ENCODE results near the gene CLIP1.

DNA sequence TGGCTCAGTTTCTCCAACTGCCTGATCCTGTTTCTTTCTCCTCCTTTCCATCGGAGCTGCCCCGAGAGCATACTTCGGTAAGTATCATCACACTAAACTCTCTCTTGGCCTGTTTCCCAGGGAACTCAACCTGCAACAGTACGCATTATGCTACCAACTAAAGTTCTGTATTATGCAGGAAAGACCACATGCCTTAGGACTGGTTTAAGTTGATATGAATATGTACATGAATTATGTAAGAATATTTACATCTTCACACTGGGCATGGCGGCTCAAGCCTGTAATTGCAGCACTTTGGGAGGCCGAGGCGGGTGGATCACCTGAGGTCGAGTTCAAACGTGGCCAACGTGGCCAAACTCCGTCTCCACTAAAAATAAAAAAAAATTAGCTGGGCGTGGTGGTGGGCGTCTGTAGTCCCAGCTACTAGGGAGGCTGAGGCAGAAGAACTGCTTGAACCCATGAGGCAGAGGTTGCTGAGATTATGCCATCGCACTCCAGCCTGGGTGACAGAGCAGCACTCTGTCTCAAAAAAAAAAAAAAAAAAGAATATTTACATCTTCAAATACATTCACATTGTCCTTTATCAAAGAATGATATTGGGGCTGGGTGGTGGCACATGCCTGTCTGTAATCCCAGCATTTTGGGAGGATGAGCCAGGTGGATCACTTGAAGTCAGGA, 124.3 kb downstream of the CLIP1 start:
- TF ChIP-seq POLR2A (IDR thresholded peaks at IDR 0.05; ENCODE audit: low read length) (no peak), GATA1 (IDR thresholded peaks at IDR 0.05; ENCODE audit: low read depth, low read length) (no peak)
